ENCODE results near the gene FAM222A.

DNA sequence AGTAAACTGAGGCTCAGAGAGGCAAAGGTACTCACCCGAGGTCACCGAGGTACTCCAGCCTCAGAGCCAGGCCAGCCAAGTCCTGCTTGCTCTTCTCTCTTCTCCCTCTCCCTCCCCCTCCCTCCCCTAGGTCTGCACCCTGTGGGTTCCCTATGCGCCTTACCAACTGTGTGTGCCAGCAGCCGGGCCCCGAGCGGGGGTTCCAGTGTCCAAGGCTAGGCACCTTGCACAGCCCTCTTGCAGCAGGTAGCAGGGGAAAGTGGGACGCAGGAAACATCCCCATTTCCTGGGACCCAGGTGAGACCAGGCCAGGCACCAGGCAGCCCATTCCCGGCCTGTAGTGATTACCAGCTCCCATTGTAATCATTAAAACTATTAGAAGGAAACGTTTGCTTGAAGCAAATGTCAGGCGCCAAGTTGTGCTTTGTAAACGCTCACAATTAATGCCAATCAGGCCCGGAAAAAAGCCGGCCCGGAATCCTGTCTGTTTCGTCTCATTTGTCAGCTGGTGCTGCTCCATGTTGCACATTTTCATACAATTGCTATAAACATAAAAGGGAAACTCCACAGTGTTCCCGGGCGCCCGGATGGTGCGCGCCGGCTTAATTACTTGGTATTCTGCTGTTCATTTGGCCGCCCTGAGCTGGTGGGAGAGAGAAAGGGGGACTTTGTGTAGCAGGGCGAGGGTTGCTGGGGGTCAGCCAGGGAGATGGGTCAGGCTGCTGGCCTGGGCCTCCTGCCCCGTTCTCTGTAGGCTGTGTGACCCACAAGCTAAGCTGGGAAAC is 11.9 kb downstream of the FAM222A start:
- TF ChIP-seq, protein P1, sequence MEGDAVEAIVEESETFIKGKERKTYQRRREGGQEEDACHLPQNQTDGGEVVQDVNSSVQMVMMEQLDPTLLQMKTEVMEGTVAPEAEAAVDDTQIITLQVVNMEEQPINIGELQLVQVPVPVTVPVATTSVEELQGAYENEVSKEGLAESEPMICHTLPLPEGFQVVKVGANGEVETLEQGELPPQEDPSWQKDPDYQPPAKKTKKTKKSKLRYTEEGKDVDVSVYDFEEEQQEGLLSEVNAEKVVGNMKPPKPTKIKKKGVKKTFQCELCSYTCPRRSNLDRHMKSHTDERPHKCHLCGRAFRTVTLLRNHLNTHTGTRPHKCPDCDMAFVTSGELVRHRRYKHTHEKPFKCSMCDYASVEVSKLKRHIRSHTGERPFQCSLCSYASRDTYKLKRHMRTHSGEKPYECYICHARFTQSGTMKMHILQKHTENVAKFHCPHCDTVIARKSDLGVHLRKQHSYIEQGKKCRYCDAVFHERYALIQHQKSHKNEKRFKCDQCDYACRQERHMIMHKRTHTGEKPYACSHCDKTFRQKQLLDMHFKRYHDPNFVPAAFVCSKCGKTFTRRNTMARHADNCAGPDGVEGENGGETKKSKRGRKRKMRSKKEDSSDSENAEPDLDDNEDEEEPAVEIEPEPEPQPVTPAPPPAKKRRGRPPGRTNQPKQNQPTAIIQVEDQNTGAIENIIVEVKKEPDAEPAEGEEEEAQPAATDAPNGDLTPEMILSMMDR (optimal IDR thresholded peaks at IDR 0.05 in 1 of 3, IDR thresholded peaks at IDR 0.05 in 1 of 3, conservative IDR thresholded peaks at IDR 0.05 in 1 of 3; ENCODE audit: extremely low read depth in 1 of 3, insufficient read depth in 2 of 3, low read length in 3 of 3): no peak
- TF ChIP-seq EZH2 (IDR thresholded peaks at IDR 0.05; ENCODE audit: low read length): no peak

All from keratinocyte (primary cell).